GM18870 (cell line): ENCODE results near the gene WNT1.
A peak's percentile ranks its signal among the peaks of the same experiment; 100 is the strongest.

ENCODE experiments used
- ATAC-seq: cut with Tn5 transposase; IDR thresholded peaks from one replicate; pipeline ENCODE4 v1.9.1; 2021; ENCODE audit warnings: moderate library complexity; ENCODE audit not compliant: unreplicated experiment

WNT1 gene

GRCh38 chr12:48978291-48978740, at the start of gene WNT1:
WNT1 (plus strand) TSS chr12:48978322; CDS start chr12:48978651, 329 bp downstream.
- ATAC-seq: no peak

- no peak for ATAC-seq
These were observed 48.6 kb upstream of the WNT1 start for GRCh38 chr12:48929551-48929950.

- ATAC-seq: no peak
These were observed 47.6 kb upstream of the WNT1 start for GRCh38 chr12:48930475-48930874.

- ATAC-seq: no peak
These were observed 45.2 kb upstream of the WNT1 start for GRCh38 chr12:48932878-48933277.

- ATAC-seq: no peak
These were observed 44.3 kb upstream of the WNT1 start for GRCh38 chr12:48933664-48934311.

- ATAC-seq: no peak
These were observed 43.8 kb upstream of the WNT1 start for GRCh38 chr12:48934312-48934706.

- ATAC-seq: no peak
These were observed 41.6 kb upstream of the WNT1 start for GRCh38 chr12:48936379-48936979.

- no peak for ATAC-seq
These were observed 41.0 kb upstream of the WNT1 start for GRCh38 chr12:48937170-48937569.

- no peak for ATAC-seq
These were observed 39.3 kb upstream of the WNT1 start for GRCh38 chr12:48938805-48939204.

- ATAC-seq: no peak
These were observed 37.9 kb upstream of the WNT1 start for GRCh38 chr12:48940181-48940580.

- ATAC-seq: no peak
These were observed 34.9 kb upstream of the WNT1 start for GRCh38 chr12:48943221-48943620.

GRCh38 chr12:48946205-48946604, 31.9 kb upstream of the WNT1 start:
- ATAC-seq: no peak

GRCh38 chr12:48946943-48947342, 31.2 kb upstream of the WNT1 start:
- ATAC-seq: no peak

- ATAC-seq: no peak
These were observed 30.4 kb upstream of the WNT1 start for GRCh38 chr12:48947727-48948126.

GRCh38 chr12:48952691-48953090, 25.4 kb upstream of the WNT1 start:
- no peak for ATAC-seq

GRCh38 chr12:48954061-48954460, 24.1 kb upstream of the WNT1 start:
- no peak for ATAC-seq

- no peak for ATAC-seq
These were observed 23.2 kb upstream of the WNT1 start for GRCh38 chr12:48954841-48955501.

GRCh38 chr12:48956279-48957140, 21.6 kb upstream of the WNT1 start:
- ATAC-seq: no peak

GRCh38 chr12:48957141-48958048, 20.7 kb upstream of the WNT1 start, which contains the start of gene ARF3:
ARF3 (minus strand) TSS chr12:48957487; CDS start chr12:48941095, 16,392 bp downstream.
- ATAC-seq: peak; percentile 52

- no peak for ATAC-seq
These were observed 20.1 kb upstream of the WNT1 start for GRCh38 chr12:48958049-48958388.
